ENCODE measurements around the gene MYLK2.
A peak's percentile ranks its signal among the peaks of the same experiment; 100 is the strongest.

MYLK2 gene

DNA sequence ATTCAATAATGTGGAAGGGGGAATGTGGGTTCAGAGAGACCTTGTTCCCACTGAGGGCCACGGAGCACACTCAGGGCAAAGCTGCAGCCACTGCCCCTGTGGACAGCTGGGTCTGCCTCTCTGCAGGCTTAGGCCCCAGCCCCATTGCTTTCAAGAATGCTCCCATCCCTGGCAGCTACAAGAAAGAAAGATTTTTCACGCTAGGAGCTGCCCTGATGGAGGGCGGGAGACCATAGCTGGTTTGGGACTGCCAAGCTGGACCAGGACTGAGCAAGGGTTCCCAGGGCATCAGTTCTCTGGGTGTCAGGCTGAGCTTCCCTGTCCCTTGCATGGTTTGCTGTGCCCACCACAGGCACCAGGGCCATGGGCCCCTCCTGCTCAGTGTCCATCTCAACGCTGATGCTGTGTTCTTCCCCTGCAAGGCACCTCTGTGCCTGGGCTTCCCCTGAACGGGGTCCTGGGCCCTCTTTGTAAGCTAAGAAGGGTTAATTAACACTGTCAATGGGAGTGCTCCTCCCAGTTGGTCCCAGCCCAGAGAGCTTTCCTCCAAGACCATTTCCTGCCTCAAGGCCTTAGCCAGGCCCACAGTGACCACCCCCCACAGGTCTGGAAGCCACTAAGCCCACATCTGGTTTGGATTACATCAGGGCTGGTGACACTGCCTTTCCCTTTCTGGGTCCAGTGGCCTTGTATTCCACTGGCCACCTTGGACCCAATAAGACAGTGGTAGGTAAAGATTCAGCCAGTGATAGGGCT, 17.9 kb downstream of the MYLK2 start:
- Histone ChIP-seq H3F3A (ENCODE audit: low read depth) (peaks cover 7% of the 10 kb centered on the region), H3K9me2 (replicated peaks; ENCODE audit: low read depth, low read length) (no peaks in the 10 kb centered on the region), H3K4me1 (ENCODE audit: insufficient read depth, low read length, poor library complexity, severe bottlenecking) (peaks cover 61% of the 10 kb centered on the region), H3K4me2 (ENCODE audit: low read depth, low read length, poor library complexity, severe bottlenecking) (peak overlapping the region; percentile 71), H2AFZ (ENCODE audit: low read length) (no peak overlapping the region), H3K79me2 (ENCODE audit: insufficient read depth, low read length) (no peaks in the 10 kb centered on the region), H4K20me1 (ENCODE audit: insufficient read depth, low read length, poor library complexity, severe bottlenecking) (no peaks in the 10 kb centered on the region), H3K27me3 (ENCODE audit: insufficient read depth, low read length, poor library complexity, severe bottlenecking) (no peaks in the 10 kb centered on the region), H3K4me3 (ENCODE audit: low read length, poor library complexity, severe bottlenecking) (peak overlapping the region; percentile 62), H3K9me3 (ENCODE audit: insufficient read depth, low read depth, low read length) (no peaks in the 10 kb centered on the region), H3K9ac (ENCODE audit: low read depth, low read length, poor library complexity, severe bottlenecking) (peak overlapping the region; percentile 34), H3K36me3 (ENCODE audit: insufficient read depth, low read length) (no peaks in the 10 kb centered on the region; the same call in 1 of the 2 replicates)
- no peak for TF ChIP-seq EZH2phosphoT487 (IDR thresholded peaks at IDR 0.05; ENCODE audit: borderline replicate concordance)
- TF ChIP-seq, protein P1, sequence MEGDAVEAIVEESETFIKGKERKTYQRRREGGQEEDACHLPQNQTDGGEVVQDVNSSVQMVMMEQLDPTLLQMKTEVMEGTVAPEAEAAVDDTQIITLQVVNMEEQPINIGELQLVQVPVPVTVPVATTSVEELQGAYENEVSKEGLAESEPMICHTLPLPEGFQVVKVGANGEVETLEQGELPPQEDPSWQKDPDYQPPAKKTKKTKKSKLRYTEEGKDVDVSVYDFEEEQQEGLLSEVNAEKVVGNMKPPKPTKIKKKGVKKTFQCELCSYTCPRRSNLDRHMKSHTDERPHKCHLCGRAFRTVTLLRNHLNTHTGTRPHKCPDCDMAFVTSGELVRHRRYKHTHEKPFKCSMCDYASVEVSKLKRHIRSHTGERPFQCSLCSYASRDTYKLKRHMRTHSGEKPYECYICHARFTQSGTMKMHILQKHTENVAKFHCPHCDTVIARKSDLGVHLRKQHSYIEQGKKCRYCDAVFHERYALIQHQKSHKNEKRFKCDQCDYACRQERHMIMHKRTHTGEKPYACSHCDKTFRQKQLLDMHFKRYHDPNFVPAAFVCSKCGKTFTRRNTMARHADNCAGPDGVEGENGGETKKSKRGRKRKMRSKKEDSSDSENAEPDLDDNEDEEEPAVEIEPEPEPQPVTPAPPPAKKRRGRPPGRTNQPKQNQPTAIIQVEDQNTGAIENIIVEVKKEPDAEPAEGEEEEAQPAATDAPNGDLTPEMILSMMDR (conservative IDR thresholded peaks at IDR 0.05; ENCODE audit: low read length): no peak

DNA sequence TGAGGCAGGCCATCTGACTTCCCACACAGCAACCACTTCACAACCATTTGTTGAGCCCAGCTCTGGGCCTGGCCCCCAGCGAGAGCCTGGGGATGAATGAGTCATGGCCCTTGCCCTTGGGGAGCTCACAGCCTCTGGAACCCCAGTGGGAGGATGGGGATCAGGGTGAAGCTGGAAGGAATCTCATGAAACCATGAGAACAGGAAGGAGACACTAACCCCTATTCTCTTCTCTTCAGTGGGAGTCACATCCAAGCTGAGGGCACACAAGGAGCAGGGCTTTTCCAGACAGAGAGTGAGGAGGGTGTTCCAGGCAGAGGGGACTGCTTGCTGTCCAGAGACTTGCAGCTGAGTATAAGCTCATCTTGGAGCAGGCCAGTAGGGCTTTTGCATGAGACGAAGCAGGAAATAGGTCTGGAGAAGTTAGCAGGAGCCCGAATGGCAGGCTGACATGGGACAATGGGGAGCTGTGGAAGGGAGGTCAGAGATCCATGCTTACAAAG, 18.8 kb downstream of the MYLK2 start:
- Histone ChIP-seq H3K36me3 (ENCODE audit: insufficient read depth, low read length) (no peaks in the 10 kb centered on the region), H3K4me2 (ENCODE audit: low read depth, low read length, poor library complexity, severe bottlenecking) (peak overlapping the region; percentile 71), H3K4me3 (ENCODE audit: low read length, poor library complexity, severe bottlenecking) (peak overlapping the region; percentile 7), H4K20me1 (ENCODE audit: insufficient read depth, low read length, poor library complexity, severe bottlenecking) (no peaks in the 10 kb centered on the region), H2AFZ (ENCODE audit: low read length) (no peak overlapping the region), H3K79me2 (ENCODE audit: insufficient read depth, low read length) (no peaks in the 10 kb centered on the region), H3K9me3 (ENCODE audit: insufficient read depth, low read depth, low read length) (no peaks in the 10 kb centered on the region), H3K9ac (ENCODE audit: low read depth, low read length, poor library complexity, severe bottlenecking) (peak overlapping the region; percentile 34), H3K4me1 (ENCODE audit: insufficient read depth, low read length, poor library complexity, severe bottlenecking) (peaks cover 70% of the 10 kb centered on the region), H3F3A (ENCODE audit: low read depth) (peaks cover 7% of the 10 kb centered on the region), H3K27me3 (ENCODE audit: insufficient read depth, low read length, poor library complexity, severe bottlenecking) (no peaks in the 10 kb centered on the region), H3K9me2 (replicated peaks; ENCODE audit: low read depth, low read length) (no peaks in the 10 kb centered on the region)
- TF ChIP-seq EZH2phosphoT487 (IDR thresholded peaks at IDR 0.05; ENCODE audit: borderline replicate concordance): no peak
- TF ChIP-seq, protein P1 (conservative IDR thresholded peaks at IDR 0.05; ENCODE audit: low read length): no peak

DNA sequence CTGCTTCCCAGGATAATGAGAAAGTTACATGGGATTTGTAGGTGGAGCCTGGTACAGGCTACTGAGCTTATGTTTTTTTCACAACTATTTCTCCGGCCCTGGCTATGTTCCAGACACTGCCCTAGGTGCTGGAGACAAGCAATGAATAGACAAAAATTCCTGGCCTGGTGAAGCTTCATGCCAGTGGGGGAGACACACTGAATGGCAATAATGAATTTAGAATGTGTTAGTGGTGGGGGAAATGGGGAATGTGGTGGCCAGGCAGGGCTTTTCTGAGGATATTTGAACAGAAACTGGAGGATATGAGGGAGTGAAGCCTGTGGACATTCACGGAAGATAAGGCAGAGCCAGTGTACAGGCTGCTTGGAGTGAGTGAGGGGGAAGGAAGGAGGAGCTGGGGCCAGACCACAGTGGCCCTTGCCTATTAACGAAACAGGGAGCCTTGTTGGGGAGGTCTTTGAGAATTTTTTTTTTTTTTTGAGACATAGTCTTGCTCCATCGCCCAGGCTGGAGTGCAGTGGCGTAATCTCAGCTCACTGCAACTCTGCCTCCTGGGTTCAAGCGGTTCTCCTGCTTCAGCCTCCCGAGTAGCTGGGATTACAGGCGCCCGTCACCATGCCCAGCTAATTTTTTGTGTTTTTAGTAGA, 19.6 kb downstream of the MYLK2 start:
- Histone ChIP-seq H3K4me3 (ENCODE audit: low read length, poor library complexity, severe bottlenecking) (no peak overlapping the region), H3F3A (ENCODE audit: low read depth) (peaks cover 7% of the 10 kb centered on the region), H3K9ac (ENCODE audit: low read depth, low read length, poor library complexity, severe bottlenecking) (no peak overlapping the region), H4K20me1 (ENCODE audit: insufficient read depth, low read length, poor library complexity, severe bottlenecking) (no peaks in the 10 kb centered on the region), H3K27me3 (ENCODE audit: insufficient read depth, low read length, poor library complexity, severe bottlenecking) (no peaks in the 10 kb centered on the region), H3K36me3 (ENCODE audit: insufficient read depth, low read length) (no peaks in the 10 kb centered on the region), H2AFZ (ENCODE audit: low read length) (no peak overlapping the region), H3K4me2 (ENCODE audit: low read depth, low read length, poor library complexity, severe bottlenecking) (no peak overlapping the region), H3K4me1 (ENCODE audit: insufficient read depth, low read length, poor library complexity, severe bottlenecking) (peaks cover 71% of the 10 kb centered on the region), H3K79me2 (ENCODE audit: insufficient read depth, low read length) (no peaks in the 10 kb centered on the region), H3K9me2 (replicated peaks; ENCODE audit: low read depth, low read length) (no peaks in the 10 kb centered on the region), H3K9me3 (ENCODE audit: insufficient read depth, low read depth, low read length) (no peaks in the 10 kb centered on the region)
- no peak for TF ChIP-seq EZH2phosphoT487 (IDR thresholded peaks at IDR 0.05; ENCODE audit: borderline replicate concordance)
- TF ChIP-seq, protein P1 (conservative IDR thresholded peaks at IDR 0.05; ENCODE audit: low read length): no peak
